Measurements from ENCODE around the gene HACL1. TPM values are rescaled to one million over a fixed set of nuclear protein-coding genes. Genes with fewer than 3 reads are reported as not detected.

HACL1 gene
- total RNA-seq, 1 donor from 2014 or later: 28.4 TPM

GRCh38 chr3:15553749-15554148, 47.6 kb downstream of the HACL1 start:
- H3K27ac Mint-ChIP-seq: no peak overlapping the region
- intact Hi-C loops (cut with micrococcal nuclease): no loop called here

GRCh38 chr3:15551902-15552301, 49.5 kb downstream of the HACL1 start:
- no peak for TF ChIP-seq CTCF (IDR thresholded peaks at IDR 0.05)
- Mint-ChIP-seq H3K4me1 (peaks cover 19% of the 10 kb centered on the region), H3K27ac (no peak overlapping the region), H3K36me3 (ENCODE audit: low read depth) (peaks cover 6% of the 10 kb centered on the region), H3K4me3 (no peak overlapping the region), H3K27me3 (no peaks in the 10 kb centered on the region), H3K9me3 (peaks cover 1% of the 10 kb centered on the region)
- intact Hi-C loops (cut with micrococcal nuclease): no loop called here
- ChIA-PET CTCF (no interaction called here), POLR2A (no interaction called here)
- DNase-seq (no peak), ATAC-seq (ENCODE audit: low read depth) (no peak)

More at GRCh38 chr3:15553749-15554148, 47.6 kb downstream of the HACL1 start:
- H3K27me3 Mint-ChIP-seq: no peaks in the 10 kb centered on the region
- ChIA-PET POLR2A (no interaction called here), CTCF (no interaction called here)
- H3K4me3 Mint-ChIP-seq: no peak overlapping the region
- peaks cover 4% of the 10 kb centered on the region for H3K36me3 Mint-ChIP-seq (ENCODE audit: low read depth)
- no peaks in the 10 kb centered on the region for H3K9me3 Mint-ChIP-seq
- H3K4me1 Mint-ChIP-seq: peaks cover 29% of the 10 kb centered on the region
- no peak for TF ChIP-seq CTCF (IDR thresholded peaks at IDR 0.05)
- no peak for DNase-seq
- no peak for ATAC-seq (ENCODE audit: low read depth)

- ATAC-seq (ENCODE audit: low read depth) (no peak), DNase-seq (no peak)
- no peak for TF ChIP-seq CTCF (IDR thresholded peaks at IDR 0.05)
- peaks cover 8% of the 10 kb centered on the region for H3K36me3 Mint-ChIP-seq (ENCODE audit: low read depth)
- H3K27me3 Mint-ChIP-seq: no peaks in the 10 kb centered on the region
- no peak overlapping the region for H3K27ac Mint-ChIP-seq
- H3K4me1 Mint-ChIP-seq: peaks cover under 1% of the 10 kb centered on the region
- H3K4me3 Mint-ChIP-seq: no peak overlapping the region
- POLR2A ChIA-PET: no interaction called here
- H3K9me3 Mint-ChIP-seq: peaks cover 11% of the 10 kb centered on the region
- CTCF ChIA-PET: no interaction called here
- intact Hi-C loops (cut with micrococcal nuclease): no loop called here
Observed at GRCh38 chr3:15549846-15550245, 51.5 kb downstream of the HACL1 start.

GRCh38 chr3:15542614-15543013, 58.8 kb downstream of the HACL1 start:
- Mint-ChIP-seq H3K27me3 (no peaks in the 10 kb centered on the region), H3K9me3 (peaks cover 11% of the 10 kb centered on the region), H3K36me3 (ENCODE audit: low read depth) (peaks cover 3% of the 10 kb centered on the region), H3K4me1 (no peaks in the 10 kb centered on the region), H3K27ac (no peak overlapping the region), H3K4me3 (no peak overlapping the region)
- ChIA-PET POLR2A (no interaction called here), CTCF (no interaction called here)
- intact Hi-C loops (cut with micrococcal nuclease): no loop called here
- TF ChIP-seq CTCF (IDR thresholded peaks at IDR 0.05): no peak
- DNase-seq: no peak
- no peak for ATAC-seq (ENCODE audit: low read depth)

GRCh38 chr3:15541371-15541770, 60.0 kb downstream of the HACL1 start:
- H3K36me3 Mint-ChIP-seq (ENCODE audit: low read depth): no peaks in the 10 kb centered on the region
- no peak overlapping the region for H3K4me3 Mint-ChIP-seq
- DNase-seq: no peak
- ChIA-PET CTCF (no interaction called here), POLR2A (no interaction called here)
- H3K27ac Mint-ChIP-seq: no peak overlapping the region
- no peaks in the 10 kb centered on the region for H3K27me3 Mint-ChIP-seq
- no peak for ATAC-seq (ENCODE audit: low read depth)
- intact Hi-C loops (cut with micrococcal nuclease): no loop called here
- TF ChIP-seq CTCF (IDR thresholded peaks at IDR 0.05): no peak
- H3K4me1 Mint-ChIP-seq: no peaks in the 10 kb centered on the region
- peaks cover 5% of the 10 kb centered on the region for H3K9me3 Mint-ChIP-seq
